Body of pancreas (tissue), 4 donors: Measurements from ENCODE around the gene CZIB.

Experiments used
- POLR2A ChIP-seq, 3 donors: fragments of 450-650 bp; IDR thresholded peaks; one replicate each; pipeline ENCODE4 v1.6.1; 2016; ENCODE audit warnings: antibody characterized with exemption in 3 of 3, mild to moderate bottlenecking in 2 of 3
- TF ChIP-seq, protein P1 (sequence below), 7 experiments: fragments of 450-650 bp in 4 of 7; fragments of 200-600 bp in 3 of 7; sonication (generic) in 3 of 7; IDR thresholded peaks; one replicate each; pipeline ENCODE4 v1.5.1; 2016 to 2019; ENCODE audit warnings: antibody characterized with exemption in 7 of 7

GRCh38 chr1:53166366-53166765 is 54.1 kb downstream of the CZIB start:
- TF ChIP-seq, protein P1, sequence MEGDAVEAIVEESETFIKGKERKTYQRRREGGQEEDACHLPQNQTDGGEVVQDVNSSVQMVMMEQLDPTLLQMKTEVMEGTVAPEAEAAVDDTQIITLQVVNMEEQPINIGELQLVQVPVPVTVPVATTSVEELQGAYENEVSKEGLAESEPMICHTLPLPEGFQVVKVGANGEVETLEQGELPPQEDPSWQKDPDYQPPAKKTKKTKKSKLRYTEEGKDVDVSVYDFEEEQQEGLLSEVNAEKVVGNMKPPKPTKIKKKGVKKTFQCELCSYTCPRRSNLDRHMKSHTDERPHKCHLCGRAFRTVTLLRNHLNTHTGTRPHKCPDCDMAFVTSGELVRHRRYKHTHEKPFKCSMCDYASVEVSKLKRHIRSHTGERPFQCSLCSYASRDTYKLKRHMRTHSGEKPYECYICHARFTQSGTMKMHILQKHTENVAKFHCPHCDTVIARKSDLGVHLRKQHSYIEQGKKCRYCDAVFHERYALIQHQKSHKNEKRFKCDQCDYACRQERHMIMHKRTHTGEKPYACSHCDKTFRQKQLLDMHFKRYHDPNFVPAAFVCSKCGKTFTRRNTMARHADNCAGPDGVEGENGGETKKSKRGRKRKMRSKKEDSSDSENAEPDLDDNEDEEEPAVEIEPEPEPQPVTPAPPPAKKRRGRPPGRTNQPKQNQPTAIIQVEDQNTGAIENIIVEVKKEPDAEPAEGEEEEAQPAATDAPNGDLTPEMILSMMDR (IDR thresholded peaks at IDR 0.05), result no peak
- TF ChIP-seq POLR2A (IDR thresholded peaks at IDR 0.05), result no peak
